GM19455 (cell line): Measurements from ENCODE around the gene ABCC1.
"Not testable (repeated sequence)": the region's sequence is repeated elsewhere in the genome, so short reads cannot be mapped to it uniquely, and the experiment has no call there.

Experiments used
- ATAC-seq: cut with Tn5 transposase; IDR thresholded peaks from one replicate; pipeline ENCODE4 v1.9.1; 2021; ENCODE audit not compliant: unreplicated experiment

ABCC1 gene

DNA sequence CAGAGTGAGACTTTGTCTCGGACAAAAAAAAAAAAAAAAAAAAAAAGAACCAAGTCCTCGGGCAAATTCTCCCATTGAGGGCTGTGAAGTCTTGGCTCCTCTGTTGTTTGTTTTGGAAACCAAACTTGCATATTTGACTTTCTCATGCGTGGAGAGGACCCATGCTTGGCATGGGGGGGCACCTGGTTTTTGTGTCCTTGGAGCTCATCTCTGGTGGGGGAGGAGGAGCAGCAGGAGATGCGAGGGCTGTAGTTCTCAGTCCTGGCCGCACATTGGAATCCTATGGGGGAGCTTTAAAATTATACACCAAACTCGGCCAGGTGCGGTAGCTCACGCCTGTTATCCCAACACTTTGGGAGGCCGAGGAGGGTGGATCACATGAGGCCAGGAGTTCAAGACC, 199.3 kb downstream of the ABCC1 start:
- ATAC-seq, result no peak

DNA sequence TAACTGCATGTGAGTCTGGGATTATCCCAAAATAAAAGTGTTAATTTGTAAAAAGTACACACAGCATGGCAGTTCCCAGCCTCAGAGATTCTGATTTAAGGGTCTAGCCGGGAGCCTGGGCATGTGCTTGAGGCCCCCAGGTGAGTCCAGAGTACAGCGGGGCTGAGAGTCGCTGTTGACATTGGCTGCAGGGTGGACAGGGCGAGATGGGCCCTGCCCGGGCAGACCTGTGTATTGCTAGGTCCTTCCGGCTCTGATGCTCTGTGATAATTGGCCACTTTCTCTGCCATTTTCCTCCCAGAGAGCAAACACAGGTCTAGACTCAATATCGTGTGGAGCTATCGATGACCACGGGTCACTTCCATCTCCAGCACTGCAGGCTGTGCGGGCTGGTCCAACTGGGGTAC, 200.3 kb downstream of the ABCC1 start:
- ATAC-seq, result no peak

DNA sequence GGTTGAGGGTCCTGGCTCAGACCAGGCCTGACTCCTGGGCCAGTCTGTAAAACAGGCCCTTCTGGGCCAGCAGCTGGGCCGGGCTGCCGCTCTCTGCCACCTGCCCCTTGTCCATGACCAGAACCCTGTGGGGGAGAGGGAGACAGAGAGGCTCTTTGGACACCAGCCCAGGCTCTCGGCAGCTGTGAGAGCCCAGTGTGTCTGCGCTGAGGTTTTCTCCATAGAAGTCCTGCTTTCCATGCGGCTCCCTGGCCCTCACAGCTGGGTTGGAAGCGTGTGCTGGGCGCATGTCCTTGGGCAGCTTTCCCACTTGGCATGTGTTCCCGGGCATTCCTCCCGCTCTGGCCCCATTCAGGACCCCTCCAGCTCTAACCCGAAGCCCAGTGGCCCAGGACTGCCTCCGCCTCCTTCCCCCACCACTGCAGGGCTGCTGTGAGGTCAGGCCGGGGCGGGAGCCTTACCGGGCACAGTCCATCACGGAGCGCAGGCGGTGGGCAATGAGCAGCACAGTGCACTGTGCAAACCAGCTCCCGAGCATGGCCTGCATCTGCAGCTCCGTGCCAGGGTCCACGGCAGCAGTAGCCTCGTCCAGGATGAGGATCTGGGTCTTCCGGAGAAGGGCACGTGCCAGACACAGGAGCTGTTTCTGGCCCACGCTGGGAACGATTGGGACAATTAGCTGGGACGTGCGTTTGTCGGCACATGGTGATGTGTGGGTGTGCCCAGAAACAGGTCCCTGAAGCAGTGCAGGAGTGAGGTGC, 200.9 kb downstream of the ABCC1 start:
- ATAC-seq, result no peak

DNA sequence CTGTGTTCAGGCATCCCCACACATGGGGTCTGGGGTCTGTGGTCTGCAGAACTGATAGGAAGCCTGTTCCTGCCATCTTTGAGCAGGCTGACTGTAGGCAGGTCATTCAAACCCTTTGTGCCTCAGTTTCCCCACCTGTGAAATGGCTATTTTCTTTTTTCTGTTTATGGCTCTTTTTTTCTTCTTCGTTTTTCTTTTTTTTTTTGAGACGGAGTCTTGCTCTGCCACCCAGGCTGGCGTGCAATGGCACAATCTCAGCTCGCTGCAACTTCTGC, 201.4 kb downstream of the ABCC1 start:
- no peak for ATAC-seq

DNA sequence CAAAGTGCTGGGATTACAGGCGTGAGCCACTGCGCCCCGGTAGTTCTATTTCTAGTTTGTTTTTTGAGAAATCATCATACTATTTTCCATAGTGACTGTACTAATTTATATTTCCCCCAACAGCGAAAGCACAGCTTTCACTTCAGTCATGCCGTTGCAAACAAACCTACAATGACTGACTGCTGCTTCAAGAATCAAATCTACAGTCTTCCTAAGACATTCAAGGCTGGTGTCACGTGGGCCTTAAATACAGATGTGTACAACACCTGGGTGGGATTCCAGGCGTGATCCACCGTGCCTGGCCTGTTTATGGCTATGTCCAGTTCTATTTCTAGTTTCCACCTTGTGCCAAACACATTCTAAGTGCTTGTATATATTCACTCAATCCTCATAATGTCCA, 201.9 kb downstream of the ABCC1 start:
- no peak for ATAC-seq

DNA sequence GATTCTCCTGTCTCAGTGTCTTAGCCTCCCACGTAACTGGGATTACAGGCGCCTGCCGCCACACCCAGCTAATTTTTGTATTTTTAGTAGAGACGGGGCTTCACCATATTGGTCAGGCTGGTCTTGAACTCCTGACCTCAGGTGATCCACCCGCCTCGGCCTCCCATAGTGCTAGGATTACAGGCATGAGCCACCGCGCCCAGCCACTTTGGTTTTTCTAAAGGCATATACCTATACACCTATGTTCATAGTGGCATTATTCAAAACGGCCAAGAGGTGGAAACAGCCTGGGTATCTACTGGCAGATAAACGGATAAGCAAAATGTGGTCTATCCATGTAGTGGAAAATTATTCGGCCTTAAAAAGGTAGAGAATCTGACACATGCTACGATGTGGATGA, 203.6 kb downstream of the ABCC1 start:
- ATAC-seq, result not testable (repeated sequence)

DNA sequence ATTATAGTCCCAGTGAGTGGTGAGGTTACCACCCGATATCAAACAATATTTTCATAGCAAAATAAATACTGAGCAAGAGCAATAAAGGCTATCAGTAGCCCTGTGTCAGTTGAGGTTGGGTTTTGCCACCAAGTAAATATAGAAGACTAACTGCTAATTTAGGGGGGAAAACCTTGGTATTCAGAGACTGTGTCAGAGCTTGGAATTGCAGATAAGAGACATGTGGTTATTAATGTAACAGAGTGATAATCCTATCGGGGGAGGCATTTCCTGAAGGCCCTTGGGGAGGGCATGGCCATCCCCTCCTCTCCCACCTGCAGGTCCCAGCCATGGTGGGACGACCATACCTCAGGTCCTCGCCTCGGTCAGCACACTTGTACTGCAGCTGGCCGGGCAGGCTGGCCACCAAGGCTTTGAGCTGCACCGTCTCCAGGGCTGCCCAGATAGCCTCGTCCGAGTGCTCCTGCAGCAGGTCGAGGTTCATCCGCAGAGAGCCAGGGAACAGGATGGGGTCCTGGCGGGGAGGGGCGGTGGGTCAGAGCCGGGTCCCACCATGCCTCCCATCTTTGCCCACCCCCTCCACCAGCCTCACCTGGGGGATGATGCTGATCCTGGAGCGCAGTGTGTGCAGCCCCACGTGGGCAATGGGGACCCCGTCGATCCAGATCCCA, 205.0 kb downstream of the ABCC1 start:
- no peak for ATAC-seq

DNA sequence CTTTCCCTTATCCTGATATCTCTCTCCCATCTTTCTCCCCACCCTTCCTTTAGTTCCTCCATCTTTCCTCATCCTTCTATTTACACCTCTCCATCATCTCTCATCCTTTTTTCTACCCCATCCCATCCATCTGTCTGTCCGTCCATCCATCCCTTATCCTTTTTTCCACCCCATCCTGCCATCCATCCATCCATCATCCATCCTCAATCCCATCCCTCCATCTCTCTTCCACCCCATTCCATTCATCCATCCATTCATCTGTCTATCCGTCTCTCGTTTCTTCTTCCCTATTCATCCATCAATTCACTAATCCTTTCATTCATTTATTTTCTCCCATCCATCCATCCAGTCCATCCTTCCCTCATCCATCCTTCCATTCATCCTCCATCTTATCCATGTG, 205.8 kb downstream of the ABCC1 start:
- ATAC-seq, result no peak

DNA sequence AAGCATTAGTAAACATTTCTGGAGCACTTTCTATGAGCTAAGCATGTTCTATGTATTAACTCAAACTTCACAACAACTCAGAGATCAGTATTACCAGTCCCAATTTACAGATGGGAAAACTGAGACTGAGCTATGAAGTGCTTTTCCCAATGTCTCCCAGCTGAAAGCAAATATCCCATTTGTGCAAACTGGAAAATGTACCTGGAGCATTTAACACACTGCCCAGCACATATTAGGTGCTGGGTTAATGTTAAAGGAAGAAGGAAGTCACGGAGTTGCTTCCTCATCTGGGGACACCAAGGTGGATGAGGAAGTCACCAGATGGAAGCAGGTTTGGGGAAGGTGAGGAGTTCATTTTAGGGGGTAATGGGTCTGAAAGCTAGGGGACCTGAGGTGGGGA, 207.8 kb downstream of the ABCC1 start:
- no peak for ATAC-seq

DNA sequence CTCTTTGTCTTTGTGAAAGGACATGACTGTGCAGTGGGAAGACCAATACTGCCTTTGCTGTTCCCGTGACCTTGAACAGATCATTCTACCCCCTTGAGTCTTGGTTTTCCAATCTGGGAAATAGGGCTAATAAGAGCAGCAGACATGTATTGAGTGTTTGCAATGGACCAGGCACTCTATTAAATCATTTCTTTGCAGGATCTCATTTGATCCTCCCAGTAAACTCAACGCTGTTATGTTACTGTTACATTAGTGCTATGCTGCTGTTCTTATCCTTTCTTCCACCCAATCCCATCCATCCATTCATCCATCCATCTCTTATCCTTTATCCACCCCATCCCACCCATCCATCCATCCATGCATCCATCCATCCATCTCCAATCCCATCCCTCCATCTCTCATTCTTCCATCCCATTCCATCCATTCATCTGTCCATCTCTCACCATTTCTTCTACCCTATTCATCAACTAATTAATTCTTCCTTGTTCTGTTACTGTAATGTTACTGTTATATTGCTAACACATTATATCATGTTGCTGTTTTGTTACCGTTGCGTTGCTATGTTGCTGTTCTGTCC, 208.8 kb downstream of the ABCC1 start:
- ATAC-seq, result no peak

DNA sequence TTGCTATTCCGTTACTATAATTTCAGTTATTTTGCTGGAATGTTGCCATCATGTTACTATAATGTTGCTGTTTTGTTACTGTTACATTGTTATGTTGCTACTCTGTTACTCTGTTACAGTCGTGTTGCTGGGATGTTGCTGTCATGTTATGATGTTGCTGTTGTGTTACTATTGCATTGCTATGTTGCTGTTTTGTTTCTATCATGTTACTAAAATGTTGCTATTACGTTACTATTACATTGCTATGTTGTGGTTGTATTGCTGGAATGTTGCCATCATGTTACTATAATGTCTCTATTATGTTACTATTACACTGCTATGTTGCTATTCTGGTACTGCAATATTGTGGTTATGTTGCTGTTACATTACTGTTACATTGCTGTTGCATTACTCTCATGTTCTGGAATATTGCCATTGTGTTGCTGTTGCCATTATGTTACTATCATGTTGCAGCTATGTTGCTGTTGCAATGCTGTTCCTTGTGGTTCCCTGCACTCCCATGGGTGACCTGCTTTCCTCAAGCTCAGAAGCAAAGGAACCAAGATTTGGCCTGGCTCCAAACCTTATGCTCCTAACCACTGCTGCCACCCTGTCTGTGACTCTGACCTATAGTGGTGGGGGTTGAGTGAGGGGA, 209.4 kb downstream of the ABCC1 start:
- ATAC-seq, result no peak

DNA sequence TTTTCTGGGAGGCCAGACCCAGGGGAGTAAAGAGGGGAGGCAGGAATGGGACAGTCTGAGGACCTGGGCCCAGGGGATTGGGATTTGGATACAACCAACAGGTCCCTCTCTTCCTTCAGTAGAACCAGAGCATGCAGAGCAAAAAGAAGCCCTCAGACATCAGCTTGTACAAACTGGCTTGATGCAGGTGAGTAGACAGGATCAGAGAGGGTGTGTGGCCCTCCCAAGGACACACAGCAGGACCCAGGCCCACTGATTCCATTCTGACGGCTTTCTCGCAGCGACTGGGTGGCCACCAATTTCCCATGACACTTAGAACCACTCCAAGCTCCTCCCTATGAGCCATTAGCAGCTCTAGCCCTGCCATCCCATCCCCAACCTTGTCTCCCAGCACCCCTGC, 210.2 kb downstream of the ABCC1 start:
- no peak for ATAC-seq

DNA sequence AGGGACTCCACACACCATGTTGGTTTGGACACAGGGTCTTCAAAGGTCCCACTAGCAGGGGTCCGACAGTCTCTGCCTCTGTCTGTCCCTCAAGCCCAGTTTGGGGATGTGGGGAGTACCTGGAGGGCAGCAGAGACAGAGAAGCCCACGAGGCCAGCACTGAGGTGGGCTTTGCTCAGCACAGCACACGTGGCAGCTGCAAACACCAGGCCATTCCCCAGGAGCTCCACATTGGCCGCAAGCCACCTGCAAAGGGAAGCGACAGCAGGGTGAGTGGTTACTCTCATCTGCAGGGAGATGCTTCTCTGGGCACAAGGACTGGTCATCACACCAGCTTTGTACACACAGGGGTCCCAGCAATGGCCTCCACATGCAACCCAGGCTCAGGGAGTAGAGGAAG, 211.9 kb downstream of the ABCC1 start:
- ATAC-seq, result no peak

DNA sequence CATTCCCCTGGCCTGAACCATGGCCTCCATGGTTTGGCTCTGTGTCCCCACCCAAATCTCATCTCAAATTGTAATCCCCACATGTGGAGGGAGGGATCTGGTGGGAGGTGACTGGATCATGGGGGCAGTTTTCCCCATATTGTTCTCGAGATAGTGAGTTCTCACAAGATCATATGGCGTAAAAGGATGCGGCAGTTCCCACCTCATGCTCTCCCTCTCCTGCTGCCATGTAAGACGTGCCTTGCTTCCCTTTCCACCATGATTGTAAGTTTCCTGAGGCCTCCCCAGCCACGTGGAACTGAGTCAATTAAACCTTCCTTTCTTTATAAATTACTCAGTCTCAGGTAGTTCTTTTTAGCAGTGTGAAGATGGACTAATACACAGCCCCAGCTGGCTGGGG, 212.4 kb downstream of the ABCC1 start:
- not testable (repeated sequence) for ATAC-seq

DNA sequence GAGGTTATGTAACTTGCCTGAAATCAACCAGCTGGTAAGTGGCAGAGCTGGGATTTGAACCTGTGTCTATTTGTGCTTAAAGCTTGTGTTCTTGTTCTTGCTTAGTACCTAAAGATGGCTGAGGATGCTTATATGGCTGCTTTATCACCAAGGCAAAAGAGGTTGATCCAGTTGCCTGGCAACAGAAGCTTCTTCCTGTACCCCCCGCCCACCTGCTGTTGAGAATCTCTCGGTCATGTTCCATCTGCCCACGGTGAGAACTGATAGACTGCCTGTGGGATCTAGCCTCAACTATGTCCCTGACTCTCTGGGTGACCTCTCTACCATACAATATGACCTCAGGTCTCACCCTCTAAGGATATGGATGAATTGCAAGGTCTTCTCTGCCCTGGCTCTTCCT, 213.2 kb downstream of the ABCC1 start:
- ATAC-seq, result no peak

DNA sequence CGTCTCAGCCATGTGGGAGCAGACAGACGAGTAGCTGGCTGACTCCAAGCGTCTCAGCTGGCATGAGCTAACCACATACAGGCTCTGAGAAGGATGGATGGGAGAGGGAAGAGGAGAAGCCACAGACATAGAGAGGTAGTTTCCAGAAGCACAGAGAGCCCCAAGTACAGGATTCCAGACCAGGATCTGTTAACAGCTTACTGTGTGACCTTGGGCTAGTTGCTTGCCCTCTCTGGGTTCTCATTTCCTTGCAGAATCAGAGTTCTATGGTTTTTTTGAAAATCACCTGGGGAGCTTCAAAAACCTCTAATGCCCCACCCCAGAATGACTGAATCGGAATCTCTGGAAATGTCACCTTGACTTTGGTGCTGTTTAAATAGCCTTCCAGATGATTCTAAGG, 213.7 kb downstream of the ABCC1 start:
- no peak for ATAC-seq

DNA sequence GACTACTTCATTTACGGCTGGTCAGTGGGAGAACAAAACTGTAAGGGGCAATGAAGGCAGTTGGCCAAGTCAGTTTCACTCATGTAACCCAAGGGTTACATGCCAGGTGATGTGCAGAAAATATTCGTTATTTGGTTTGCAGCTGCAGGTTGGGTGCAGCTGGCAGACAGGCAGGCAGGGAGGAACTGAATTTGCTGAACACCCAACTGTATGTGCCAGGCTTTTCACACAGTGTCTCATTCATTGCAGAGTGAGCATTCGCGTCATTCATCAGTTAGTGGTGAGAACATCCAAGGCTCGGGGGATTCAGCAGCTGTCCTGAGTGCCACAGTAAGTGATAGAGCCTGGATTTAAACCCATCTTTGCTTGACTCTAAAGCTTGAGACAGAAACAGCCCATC, 214.2 kb downstream of the ABCC1 start:
- no peak for ATAC-seq

DNA sequence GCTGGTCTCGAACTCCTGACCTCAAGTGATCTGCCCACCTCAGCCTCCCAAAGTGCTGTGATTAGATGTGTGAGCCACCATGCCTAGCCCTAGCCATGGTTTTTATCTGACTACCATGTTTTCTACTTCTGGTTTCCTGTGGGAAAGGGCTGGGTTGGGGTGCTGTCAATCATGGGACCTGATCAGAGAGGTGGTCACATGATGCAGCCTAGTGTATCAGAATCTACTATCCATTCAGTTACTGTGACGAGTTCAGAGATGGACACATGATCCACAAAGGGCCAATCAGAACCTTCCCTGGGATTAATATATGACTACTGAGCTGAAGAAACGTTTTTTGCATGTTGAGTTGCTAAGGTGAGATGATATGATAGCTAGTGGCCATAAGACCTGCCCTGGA, 214.8 kb downstream of the ABCC1 start:
- ATAC-seq, result no peak

DNA sequence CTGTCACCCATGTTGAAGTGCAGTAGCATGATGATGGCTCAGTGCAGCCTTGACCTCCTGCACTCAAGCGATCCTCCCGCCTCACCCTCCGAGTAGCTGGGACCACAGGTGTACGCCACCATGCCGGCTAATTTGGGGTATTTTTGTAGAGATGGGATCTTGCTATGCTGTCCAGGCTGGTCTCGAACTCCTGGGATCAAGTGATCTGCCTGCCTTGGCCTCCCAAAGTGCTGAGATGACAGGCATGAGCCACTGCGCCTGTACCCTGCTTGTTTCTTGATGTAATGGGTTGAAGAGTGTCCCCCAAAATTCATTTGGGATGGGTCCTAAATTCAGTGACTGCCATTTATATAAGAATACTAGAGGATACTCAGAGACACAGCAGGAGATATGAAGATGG, 216.7 kb downstream of the ABCC1 start:
- no peak for ATAC-seq

DNA sequence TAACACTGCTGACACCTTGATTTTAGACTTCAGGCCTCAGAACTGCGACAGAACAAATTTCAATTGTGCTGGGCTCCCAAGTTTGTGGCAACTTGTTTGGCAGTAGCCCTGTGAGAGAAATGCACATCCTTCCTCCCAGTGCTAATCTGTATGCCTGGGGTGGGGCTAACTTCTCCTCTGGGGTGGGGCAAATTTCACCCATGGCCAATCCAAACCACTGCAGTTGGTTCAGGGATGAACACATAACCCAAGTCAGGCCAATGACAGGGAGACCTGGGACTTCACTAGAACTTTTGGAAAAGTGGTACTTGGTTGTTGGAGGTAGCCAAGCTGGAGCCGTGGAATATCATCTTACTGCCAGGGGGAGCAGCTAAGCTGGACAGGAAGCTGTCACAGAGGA, 217.5 kb downstream of the ABCC1 start:
- no peak for ATAC-seq

DNA sequence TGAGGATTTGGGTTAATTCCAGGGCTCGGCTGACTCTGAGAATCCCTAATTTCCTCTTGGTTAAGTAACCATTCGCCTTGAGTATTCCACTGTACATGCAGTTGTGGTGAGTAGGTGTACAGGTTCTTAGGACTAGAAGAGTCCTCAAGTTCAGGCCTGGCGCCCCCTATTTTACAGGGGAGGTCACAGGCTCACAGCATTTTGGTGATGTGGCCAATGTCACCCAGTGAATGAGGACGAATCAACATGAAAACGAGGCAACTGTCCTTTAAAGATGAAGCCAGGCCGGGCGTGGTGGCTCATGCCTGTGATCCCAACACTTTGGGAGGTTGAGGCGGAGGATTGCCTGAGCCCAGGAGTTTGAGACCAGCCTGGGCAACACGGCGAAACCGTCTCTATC, 218.5 kb downstream of the ABCC1 start:
- no peak for ATAC-seq

DNA sequence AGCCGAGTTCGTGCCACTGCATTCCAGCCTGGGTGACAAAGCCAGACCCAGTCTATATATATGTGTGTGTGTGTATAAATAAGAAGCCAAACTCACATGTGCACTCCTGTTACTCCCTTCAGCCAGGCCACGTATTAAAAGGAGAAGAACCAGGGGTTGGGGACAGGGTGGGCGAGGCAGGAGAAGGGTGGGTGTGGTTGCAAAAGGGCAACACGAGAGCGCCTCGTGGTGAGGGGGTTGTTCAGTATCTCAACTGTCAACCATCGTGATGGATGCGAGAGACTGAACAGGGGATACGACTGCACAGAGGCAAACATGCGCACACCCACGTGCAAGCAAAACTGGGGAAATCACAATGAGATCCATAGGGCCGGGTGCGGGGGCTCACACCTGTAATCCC, 219.0 kb downstream of the ABCC1 start:
- ATAC-seq, result no peak
